GM19351 (cell line): Measurements from ENCODE around the gene MARCHF7.

Source experiments
- ATAC-seq: cut with Tn5 transposase; IDR thresholded peaks from one replicate; pipeline ENCODE4 v1.9.1; 2021; ENCODE audit warnings: mild to moderate bottlenecking, moderate library complexity; ENCODE audit not compliant: unreplicated experiment

The MARCHF7 gene

DNA sequence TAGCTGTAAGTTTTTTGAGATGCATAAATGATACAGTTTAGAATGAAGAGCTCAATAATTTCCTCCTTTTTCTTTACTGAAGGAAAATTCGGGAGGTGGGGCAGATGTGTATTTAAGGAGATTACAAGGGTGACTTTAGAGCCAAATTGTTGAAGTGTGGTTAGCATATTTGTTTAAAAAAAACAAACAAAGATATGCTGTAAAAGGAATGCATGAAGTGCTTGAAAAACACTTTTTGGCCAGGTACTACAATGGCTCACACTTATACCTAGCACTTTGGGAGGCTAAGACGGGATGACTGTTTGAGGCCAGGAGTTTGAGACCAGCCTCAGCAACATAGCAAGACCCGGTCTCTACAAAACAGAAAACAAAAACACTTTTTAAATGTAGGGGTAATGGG lies 47.3 kb downstream of the MARCHF7 start:
- ATAC-seq: no peak

DNA sequence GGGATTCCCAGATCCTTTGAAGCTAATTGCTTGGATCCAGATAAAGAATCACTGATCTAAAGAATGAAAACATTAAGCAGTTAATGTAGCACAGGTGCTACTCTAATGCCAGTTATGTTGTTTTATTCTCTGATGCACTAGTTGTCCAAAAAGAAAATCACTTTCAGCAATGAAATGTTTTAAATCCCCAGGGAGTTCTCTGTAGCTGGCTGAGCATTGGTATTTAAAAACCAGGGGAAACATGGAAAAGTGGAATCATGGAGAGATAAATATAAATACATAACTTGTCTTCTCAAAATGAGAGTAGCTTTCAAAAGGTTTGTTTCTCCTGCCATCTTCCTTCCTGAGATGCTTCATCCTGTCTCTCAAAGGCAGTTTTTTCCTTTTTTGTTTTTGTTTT lies 48.0 kb downstream of the MARCHF7 start:
- ATAC-seq: no peak

GRCh38 chr2:159762075-159762474 lies 49.8 kb downstream of the MARCHF7 start:
- ATAC-seq: no peak
